ENCODE results near the gene HEATR3.
"Not testable (repeated sequence)": the region's sequence is repeated elsewhere in the genome, so short reads cannot be mapped to it uniquely, and the experiment has no call there.

HEATR3 gene

GRCh38 chr16:50102051-50102746, 36.4 kb downstream of the HEATR3 start:
- no peak for DNase-seq

- no peak for DNase-seq
Measured at GRCh38 chr16:50103764-50104163, 38.0 kb downstream of the HEATR3 start.

GRCh38 chr16:50114357-50115129, 48.8 kb downstream of the HEATR3 start:
- DNase-seq, result no peak

- no peak for DNase-seq
Measured at GRCh38 chr16:50120711-50121110, 54.9 kb downstream of the HEATR3 start.

- DNase-seq, result no peak
Measured at GRCh38 chr16:50121278-50121677, 55.5 kb downstream of the HEATR3 start.

GRCh38 chr16:50121721-50122445, 56.1 kb downstream of the HEATR3 start:
- no peak for DNase-seq

GRCh38 chr16:50123417-50123816, 57.6 kb downstream of the HEATR3 start:
- no peak for DNase-seq

GRCh38 chr16:50124769-50125168, 59.0 kb downstream of the HEATR3 start:
- no peak for DNase-seq

GRCh38 chr16:50126183-50126582, 60.4 kb downstream of the HEATR3 start:
- DNase-seq, result no peak

- DNase-seq, result not testable (repeated sequence)
Measured at GRCh38 chr16:50132571-50132970, 66.8 kb downstream of the HEATR3 start.

- DNase-seq, result no peak
Measured at GRCh38 chr16:50133214-50133613, 67.4 kb downstream of the HEATR3 start.

GRCh38 chr16:50136399-50136798, 70.6 kb downstream of the HEATR3 start:
- DNase-seq, result no peak

- no peak for DNase-seq
Measured at GRCh38 chr16:50137268-50137667, 71.5 kb downstream of the HEATR3 start.

GRCh38 chr16:50139580-50139979, 73.8 kb downstream of the HEATR3 start:
- no peak for DNase-seq

GRCh38 chr16:50144211-50144610, 78.4 kb downstream of the HEATR3 start:
- no peak for DNase-seq

- DNase-seq, result no peak
Measured at GRCh38 chr16:50146479-50147435, 81.0 kb downstream of the HEATR3 start.

GRCh38 chr16:50151322-50151721, 85.6 kb downstream of the HEATR3 start:
- DNase-seq, result no peak

GRCh38 chr16:50151756-50152155, 86.0 kb downstream of the HEATR3 start:
- no peak for DNase-seq

GRCh38 chr16:50152351-50152806, 86.6 kb downstream of the HEATR3 start:
- peak; percentile 54 for DNase-seq

GRCh38 chr16:50152807-50153595, 87.2 kb downstream of the HEATR3 start, which contains the start of gene TENT4B:
TSS of gene TENT4B (plus strand) at chr16:50153306. CDS start at chr16:50153622, 316 bp downstream.
- DNase-seq, result peak; percentile 93

Measured in left hindlimb (tissue), 1 donor.